Upper lobe of right lung (tissue), 1 donor: Measurements from ENCODE around the gene CLCN4. TPM values are rescaled to one million over a fixed set of nuclear protein-coding genes. Genes with fewer than 3 reads are reported as not detected.

Source experiments
- ATAC-seq: fragments of 200-7000 bp; cut with Tn5 transposase; one replicate; pipeline ENCODE4 v1.9.1; 2020; ENCODE audit warnings: mild to moderate bottlenecking, moderate library complexity
- DNase-seq: peaks from one replicate; pipeline ENCODE4 v3.0.0-alpha.2; 2020
- H3K27ac ChIP-seq: fragments of 200-600 bp; one replicate; pipeline ENCODE4 v1.8.0; 2022
- H3K27me3 ChIP-seq: fragments of 200-600 bp; one replicate; pipeline ENCODE4 v1.8.0; 2022; ENCODE audit warnings: mild to moderate bottlenecking
- H3K36me3 ChIP-seq: fragments of 200-600 bp; one replicate; pipeline ENCODE4 v1.8.0; 2022
- H3K4me1 ChIP-seq: fragments of 200-600 bp; one replicate; pipeline ENCODE4 v1.8.0; 2022
- H3K4me3 ChIP-seq: fragments of 200-600 bp; one replicate; pipeline ENCODE4 v1.8.0; 2022; ENCODE audit warnings: mild to moderate bottlenecking
- H3K9me3 ChIP-seq: fragments of 200-600 bp; one replicate; pipeline ENCODE4 v1.8.0; 2022
- intact Hi-C: fragments of 100-400 bp; cut with DNase I; formaldehyde crosslinking; loops from one replicate; pipeline ENCODE4 v1.11.0; 2022
- total RNA-seq: library from RNA; stranded (reverse); fragmentation: NEBNext Ultra II Directional; extraction: Animal tissue kit (Norgen Biotek cat#: 25700); gene quantifications from one replicate; pipeline ENCODE4 v1.2.1, GENCODE V29; 2021
- TF ChIP-seq, protein P1 (sequence below): fragments of 200-600 bp; IDR thresholded peaks from one replicate; pipeline ENCODE4 v1.8.0; 2022; ENCODE audit warnings: antibody characterized with exemption
- donor health status: DM: no; HTN: yes; CAD: no; lungs with severe emphysema.

Gene CLCN4
- total RNA-seq, 1 donor from 2014 or later: 9.8 TPM

- no peak overlapping the region for H3K27ac ChIP-seq
- no peak overlapping the region for H3K4me3 ChIP-seq
- H3K27me3 ChIP-seq: no peaks in the 10 kb centered on the region
- DNase-seq: no peak
- TF ChIP-seq, protein P1, sequence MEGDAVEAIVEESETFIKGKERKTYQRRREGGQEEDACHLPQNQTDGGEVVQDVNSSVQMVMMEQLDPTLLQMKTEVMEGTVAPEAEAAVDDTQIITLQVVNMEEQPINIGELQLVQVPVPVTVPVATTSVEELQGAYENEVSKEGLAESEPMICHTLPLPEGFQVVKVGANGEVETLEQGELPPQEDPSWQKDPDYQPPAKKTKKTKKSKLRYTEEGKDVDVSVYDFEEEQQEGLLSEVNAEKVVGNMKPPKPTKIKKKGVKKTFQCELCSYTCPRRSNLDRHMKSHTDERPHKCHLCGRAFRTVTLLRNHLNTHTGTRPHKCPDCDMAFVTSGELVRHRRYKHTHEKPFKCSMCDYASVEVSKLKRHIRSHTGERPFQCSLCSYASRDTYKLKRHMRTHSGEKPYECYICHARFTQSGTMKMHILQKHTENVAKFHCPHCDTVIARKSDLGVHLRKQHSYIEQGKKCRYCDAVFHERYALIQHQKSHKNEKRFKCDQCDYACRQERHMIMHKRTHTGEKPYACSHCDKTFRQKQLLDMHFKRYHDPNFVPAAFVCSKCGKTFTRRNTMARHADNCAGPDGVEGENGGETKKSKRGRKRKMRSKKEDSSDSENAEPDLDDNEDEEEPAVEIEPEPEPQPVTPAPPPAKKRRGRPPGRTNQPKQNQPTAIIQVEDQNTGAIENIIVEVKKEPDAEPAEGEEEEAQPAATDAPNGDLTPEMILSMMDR: no peak
- no peaks in the 10 kb centered on the region for H3K4me1 ChIP-seq
- no peak for ATAC-seq
- H3K9me3 ChIP-seq: no peaks in the 10 kb centered on the region
- no peaks in the 10 kb centered on the region for H3K36me3 ChIP-seq
- intact Hi-C loops: no loop called here
Observed at GRCh38 chrX:10243106-10243505, 86.3 kb downstream of the CLCN4 start.

DNA sequence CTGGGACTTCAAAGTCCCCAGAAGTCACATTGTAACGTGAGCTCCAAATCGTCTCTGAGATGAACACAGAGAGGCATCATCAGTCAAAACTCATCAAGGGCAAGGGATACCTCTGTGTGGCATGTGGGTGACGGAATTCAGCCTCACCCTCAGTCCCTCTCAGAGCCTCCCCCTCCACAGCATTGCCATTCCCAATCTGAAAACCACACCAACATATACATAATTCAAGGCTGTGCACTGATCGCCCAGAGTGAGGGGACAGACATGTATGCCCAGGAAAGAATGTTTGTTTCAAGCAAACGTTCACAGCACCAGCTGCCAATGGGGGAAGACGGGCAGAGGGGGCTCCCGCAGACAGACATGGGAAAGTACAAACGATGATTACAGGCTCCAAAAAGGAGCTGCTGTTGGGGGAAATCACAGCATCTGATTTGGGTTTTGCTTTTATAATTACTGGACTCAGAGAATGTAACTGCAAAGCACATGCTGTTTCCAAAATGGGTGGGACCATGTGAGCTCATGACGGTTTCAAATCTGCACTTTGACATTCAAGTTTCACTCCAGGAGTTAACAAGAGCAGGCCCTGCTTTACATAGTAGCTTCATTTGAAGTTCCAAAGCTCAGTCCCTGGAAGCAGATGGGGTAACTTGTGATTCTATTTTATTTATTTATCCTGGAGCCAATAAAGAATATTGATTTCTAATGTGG lies 88.3 kb downstream of the CLCN4 start:
- intact Hi-C loops: no loop called here
- DNase-seq: no peak
- TF ChIP-seq, protein P1: no peak

GRCh38 chrX:10245886-10246285 lies 89.1 kb downstream of the CLCN4 start:
- TF ChIP-seq, protein P1: no peak

More for the DNA sequence above, 88.3 kb downstream of the CLCN4 start:
- Histone ChIP-seq H3K27me3 (no peaks in the 10 kb centered on the region), H3K9me3 (no peaks in the 10 kb centered on the region), H3K4me1 (no peaks in the 10 kb centered on the region), H3K36me3 (no peaks in the 10 kb centered on the region), H3K4me3 (no peak overlapping the region), H3K27ac (no peak overlapping the region)
- no peak for ATAC-seq

DNA sequence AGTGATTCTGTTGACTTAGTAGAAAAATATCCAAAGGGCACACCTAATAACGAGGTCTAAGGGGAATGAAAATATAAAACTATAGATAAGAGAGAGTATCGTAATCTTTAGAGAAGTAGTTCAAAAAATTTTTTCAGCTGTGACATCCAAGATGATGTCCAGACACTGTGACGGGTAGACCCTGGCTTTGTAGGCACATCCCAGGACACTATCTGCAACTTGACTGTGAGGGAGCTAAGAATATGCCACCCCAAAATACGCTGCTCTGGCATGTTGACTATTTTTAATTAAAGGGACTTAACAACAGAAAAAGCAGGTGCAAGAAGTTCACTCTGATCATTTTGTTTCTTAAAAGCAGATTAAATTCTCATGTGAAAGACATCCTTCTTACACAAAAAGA lies 89.5 kb downstream of the CLCN4 start:
- DNase-seq: no peak
- H3K9me3 ChIP-seq: no peaks in the 10 kb centered on the region
- TF ChIP-seq, protein P1: no peak
- ATAC-seq: no peak
- H3K4me3 ChIP-seq: no peak overlapping the region
- H3K36me3 ChIP-seq: no peaks in the 10 kb centered on the region
- H3K27me3 ChIP-seq: no peaks in the 10 kb centered on the region
- H3K4me1 ChIP-seq: no peaks in the 10 kb centered on the region
- intact Hi-C loops: no loop called here
- no peak overlapping the region for H3K27ac ChIP-seq

More at GRCh38 chrX:10245886-10246285, 89.1 kb downstream of the CLCN4 start:
- ATAC-seq (no peak), DNase-seq (no peak)
- Histone ChIP-seq H3K36me3 (no peaks in the 10 kb centered on the region), H3K4me3 (no peak overlapping the region), H3K9me3 (no peaks in the 10 kb centered on the region), H3K4me1 (no peaks in the 10 kb centered on the region), H3K27ac (no peak overlapping the region), H3K27me3 (no peaks in the 10 kb centered on the region)
- intact Hi-C loops: no loop called here

- Histone ChIP-seq H3K4me3 (no peak overlapping the region), H3K4me1 (no peaks in the 10 kb centered on the region), H3K27ac (no peak overlapping the region), H3K9me3 (no peaks in the 10 kb centered on the region), H3K36me3 (no peaks in the 10 kb centered on the region), H3K27me3 (no peaks in the 10 kb centered on the region)
- TF ChIP-seq, protein P1: no peak
- DNase-seq (no peak), ATAC-seq (no peak)
- intact Hi-C loops: no loop called here
Observed at GRCh38 chrX:10246846-10247245, 90.1 kb downstream of the CLCN4 start.
